Measurements from ENCODE around the gene FABP2. TPM values are rescaled to one million over a fixed set of nuclear protein-coding genes. Genes with fewer than 3 reads are reported as not detected.
"Not testable (repeated sequence)": the region's sequence is repeated elsewhere in the genome, so short reads cannot be mapped to it uniquely, and the experiment has no call there.

The FABP2 gene
- total RNA-seq, 4 donors from 2014 or later = not detected

DNA sequence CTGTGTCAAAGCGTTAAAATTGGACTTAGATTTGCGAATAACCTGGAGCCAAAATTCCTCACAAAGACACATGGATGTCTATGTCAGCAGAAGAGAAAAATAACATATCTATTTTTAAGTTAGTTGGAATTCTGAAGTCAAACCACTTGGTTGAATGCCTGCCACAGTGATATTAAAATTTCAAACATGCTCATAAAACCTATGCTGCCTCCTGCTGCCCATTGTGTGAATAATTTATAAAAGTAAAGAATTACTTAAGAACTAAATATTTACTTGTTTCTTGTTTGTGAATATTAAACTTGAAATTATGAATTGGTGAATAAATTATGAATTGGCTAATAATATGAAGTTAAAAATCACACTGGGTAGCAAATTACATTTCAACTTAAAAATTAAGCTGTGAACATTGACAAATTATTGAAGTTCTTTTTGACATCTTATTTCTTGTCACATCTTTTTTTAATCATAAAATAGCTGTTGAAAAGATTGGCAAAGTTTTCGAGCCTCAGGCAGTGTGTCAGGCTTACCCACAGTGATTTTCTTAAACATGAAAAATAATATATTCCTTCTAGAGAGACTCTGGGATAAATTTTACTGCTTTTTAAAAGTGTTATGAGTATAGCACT lies 35.4 kb downstream of the FABP2 start:
- no peak for ATAC-seq (ENCODE audit: low FRiP score)
- no peak for DNase-seq (ENCODE audit: low spot score)
- TF ChIP-seq, protein P1, sequence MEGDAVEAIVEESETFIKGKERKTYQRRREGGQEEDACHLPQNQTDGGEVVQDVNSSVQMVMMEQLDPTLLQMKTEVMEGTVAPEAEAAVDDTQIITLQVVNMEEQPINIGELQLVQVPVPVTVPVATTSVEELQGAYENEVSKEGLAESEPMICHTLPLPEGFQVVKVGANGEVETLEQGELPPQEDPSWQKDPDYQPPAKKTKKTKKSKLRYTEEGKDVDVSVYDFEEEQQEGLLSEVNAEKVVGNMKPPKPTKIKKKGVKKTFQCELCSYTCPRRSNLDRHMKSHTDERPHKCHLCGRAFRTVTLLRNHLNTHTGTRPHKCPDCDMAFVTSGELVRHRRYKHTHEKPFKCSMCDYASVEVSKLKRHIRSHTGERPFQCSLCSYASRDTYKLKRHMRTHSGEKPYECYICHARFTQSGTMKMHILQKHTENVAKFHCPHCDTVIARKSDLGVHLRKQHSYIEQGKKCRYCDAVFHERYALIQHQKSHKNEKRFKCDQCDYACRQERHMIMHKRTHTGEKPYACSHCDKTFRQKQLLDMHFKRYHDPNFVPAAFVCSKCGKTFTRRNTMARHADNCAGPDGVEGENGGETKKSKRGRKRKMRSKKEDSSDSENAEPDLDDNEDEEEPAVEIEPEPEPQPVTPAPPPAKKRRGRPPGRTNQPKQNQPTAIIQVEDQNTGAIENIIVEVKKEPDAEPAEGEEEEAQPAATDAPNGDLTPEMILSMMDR (IDR thresholded peaks at IDR 0.05) = no peak

DNA sequence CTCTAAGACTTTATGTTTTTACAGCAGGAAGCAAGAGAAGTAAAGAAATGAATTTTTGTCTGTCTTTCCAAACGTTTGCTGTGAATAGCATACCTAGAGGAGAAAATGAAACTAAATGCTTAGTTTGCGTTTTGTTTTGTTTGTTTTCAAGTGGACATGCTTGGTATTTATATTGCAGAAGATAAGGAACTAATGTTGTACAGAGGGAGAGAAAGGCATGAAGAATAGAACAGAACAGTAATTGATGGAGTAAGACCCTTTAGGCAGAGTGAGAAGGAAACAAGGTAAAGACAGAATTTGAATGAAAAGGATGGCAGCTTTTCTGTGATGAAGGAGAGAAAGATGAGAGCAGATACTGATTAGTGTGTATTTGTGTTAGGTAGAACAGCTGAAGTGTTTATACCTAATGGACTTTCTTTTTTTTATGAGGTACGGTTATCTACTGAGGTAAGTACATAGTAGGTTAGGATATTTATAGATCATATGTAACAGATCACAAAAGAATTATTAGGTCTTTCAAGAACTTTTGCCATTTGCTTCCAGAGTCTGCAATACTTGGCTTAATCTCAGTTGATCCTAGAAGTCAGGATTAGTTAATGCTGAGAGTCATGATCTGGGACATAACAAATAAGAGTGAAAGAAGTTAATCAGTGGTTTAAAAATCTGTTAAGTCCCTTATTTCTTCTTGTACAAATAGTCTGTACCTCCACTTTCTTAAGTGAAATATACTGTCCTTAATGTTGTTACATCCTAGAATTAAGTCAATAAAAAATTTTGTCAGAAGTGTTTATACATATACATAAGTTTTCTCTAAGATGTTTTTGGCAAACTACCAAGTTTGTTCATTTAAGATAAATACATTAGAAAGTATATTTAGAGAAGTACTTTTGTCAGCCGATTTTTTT lies 36.8 kb downstream of the FABP2 start:
- ATAC-seq (ENCODE audit: low FRiP score) = peak; percentile 47
- TF ChIP-seq, protein P1 (IDR thresholded peaks at IDR 0.05) = no peak

DNA sequence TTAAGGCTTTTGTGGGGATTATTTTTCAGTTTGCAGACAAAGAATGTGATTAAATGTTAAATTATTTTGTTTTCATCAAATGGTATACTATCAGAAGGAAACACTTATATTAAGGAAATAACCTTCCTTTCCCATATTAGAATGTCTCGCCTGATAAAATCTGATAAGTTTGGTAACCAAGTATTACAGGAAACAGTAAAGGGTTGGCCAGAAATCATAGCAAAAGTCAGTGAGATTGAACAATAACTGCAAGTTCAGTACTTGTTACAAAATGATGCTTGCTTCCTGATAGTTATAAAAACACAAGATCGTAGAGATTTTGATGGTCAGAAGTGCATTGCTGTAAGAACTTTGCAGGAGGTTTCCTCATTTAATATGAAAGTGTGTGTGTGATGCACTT lies 40.5 kb downstream of the FABP2 start:
- DNase-seq (ENCODE audit: low spot score) (no peak), ATAC-seq (ENCODE audit: low FRiP score) (no peak)
- TF ChIP-seq, protein P1 (IDR thresholded peaks at IDR 0.05) = no peak

More for the DNA sequence above, 36.8 kb downstream of the FABP2 start:
- no peak for DNase-seq (ENCODE audit: low spot score)

DNA sequence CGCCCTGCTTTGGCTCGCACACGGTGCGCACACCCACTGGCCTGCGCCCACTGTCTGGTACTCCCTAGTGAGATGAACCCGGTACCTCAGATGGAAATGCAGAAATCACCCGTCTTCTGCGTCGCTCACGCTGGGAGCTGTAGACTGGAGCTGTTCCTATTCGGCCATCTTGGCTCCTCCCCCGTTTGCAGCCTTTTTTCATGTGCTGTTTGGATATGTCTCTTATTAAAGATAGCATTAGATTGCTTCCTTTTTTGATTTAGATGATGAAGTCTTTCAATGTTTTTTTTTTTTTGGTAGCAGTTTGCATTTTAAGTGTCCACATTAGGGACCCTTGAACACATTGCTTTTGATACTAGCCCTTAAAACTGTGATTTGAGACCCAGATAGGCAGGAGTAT lies 42.0 kb downstream of the FABP2 start:
- ATAC-seq (ENCODE audit: low FRiP score); DNase-seq (ENCODE audit: low spot score): not testable (repeated sequence)

DNA sequence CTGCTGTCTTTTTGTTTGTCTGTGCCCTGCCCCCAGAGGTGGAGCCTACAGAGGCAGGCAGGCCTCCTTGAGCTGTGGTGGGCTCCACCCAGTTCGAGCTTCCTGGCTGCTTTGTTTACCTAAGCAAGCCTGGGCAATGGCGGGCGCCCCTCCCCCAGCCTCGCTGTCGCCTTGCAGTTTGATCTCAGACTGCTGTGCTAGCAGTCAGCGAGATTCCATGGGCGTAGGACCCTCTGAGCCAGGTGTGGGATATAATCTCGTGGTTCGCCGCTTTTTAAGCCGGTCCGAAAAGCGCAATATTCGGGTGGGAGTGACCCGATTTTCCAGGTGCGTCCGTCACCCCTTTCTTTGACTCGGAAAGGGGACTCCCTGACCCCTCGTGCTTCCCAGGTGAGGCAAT lies 42.4 kb downstream of the FABP2 start:
- DNase-seq (ENCODE audit: low spot score); ATAC-seq (ENCODE audit: low FRiP score): not testable (repeated sequence)

DNA sequence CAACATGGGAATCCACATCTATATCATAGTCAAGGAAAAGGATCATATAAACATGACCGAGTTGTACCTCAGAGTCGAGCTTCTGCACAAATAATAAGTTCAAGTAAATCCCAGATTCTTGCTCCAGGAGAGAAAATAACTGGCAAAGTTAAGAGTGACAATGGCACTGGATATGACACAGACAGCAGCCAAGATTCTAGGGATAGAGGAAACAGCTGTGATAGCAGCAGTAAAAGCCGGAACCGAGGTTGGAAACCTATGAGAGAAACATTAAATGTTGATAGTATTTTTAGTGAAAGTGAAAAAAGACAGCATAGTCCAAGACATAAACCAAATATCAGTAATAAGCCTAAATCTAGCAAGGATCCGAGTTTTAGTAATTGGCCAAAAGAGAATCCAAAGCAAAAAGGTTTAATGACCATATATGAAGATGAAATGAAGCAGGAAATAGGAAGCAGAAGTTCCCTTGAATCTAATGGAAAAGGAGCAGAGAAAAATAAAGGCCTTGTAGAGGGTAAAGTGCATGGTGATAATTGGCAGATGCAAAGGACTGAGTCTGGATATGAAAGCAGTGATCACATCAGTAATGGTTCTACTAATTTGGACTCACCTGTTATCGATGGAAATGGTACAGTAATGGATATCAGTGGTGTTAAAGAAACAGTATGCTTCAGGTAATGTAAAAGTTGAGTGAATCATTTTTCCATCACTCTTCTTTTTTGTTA lies 50.4 kb downstream of the FABP2 start:
- ATAC-seq (ENCODE audit: low FRiP score) = no peak
- TF ChIP-seq, protein P1 (IDR thresholded peaks at IDR 0.05) = no peak
- no peak for DNase-seq (ENCODE audit: low spot score)

DNA sequence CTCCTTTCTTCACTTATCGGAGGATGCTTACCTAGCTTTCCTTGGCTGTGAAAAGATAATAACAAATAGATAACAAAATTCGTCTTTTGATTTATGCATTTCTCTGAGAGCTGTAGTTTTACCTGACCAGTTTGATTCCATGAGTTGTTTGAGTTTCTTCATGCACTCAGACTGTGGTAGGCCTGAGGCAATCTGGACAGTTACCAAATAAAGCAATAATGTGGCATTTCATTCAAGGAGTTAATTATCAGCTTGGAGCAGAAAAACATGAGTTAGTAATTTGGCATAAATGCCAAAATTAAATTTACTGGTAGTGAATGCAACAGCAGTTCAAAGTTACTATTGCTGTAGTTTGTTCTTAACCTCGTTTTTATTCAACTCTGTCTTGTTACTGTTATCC lies 53.5 kb downstream of the FABP2 start:
- ATAC-seq (ENCODE audit: low FRiP score) (no peak), DNase-seq (ENCODE audit: low spot score) (no peak)
- TF ChIP-seq, protein P1 (IDR thresholded peaks at IDR 0.05) = no peak

Small RNA genes lying within 50 kb of the gene (small RNA-seq; reads per million reads assigned to genes)
- not detected for gene RNU4-33P

Other genes with a start within 250 kb of the FABP2 start
- under 1 TPM in 1 of 4 donors, not detected in 3; 0.37 TPM for gene MYOZ2, start 186.3 kb downstream of the FABP2 start, total RNA-seq
- 100 to 1,000 TPM in 2 of 4 donors, 10 to 100 TPM in 2; 55.5 to 143 (median 105) TPM for gene USP53, start 109.4 kb downstream of the FABP2 start, total RNA-seq

Data from omental fat pad (tissue), 4 donors.